NT2/D1 (cell line): ENCODE data around the gene ARHGEF19.

Experiments
- SUZ12 ChIP-seq: IDR thresholded peaks from 2 replicates; pipeline ENCODE4 v1.6.1; 2011; ENCODE audit not compliant: insufficient read length, insufficient read depth; ENCODE audit errors: extremely low read depth
- YY1 ChIP-seq: IDR thresholded peaks from 2 replicates; pipeline ENCODE4 v1.6.1; 2011; ENCODE audit not compliant: insufficient read length, insufficient read depth
- ZNF274 ChIP-seq: IDR thresholded peaks from 2 replicates; pipeline ENCODE4 v1.6.1; 2011; ENCODE audit warnings: mild to moderate bottlenecking, low read depth, low read length

- TF ChIP-seq SUZ12: no peak
- no peak for TF ChIP-seq YY1
- TF ChIP-seq ZNF274: no peak
Measured at GRCh38 chr1:16221499-16221898, 9.0 kb upstream of the ARHGEF19 start.
